ENCODE measurements around the gene SYCN. TPM values are rescaled to one million over a fixed set of nuclear protein-coding genes. Genes with fewer than 3 reads are reported as not detected.

The SYCN gene, protein sequence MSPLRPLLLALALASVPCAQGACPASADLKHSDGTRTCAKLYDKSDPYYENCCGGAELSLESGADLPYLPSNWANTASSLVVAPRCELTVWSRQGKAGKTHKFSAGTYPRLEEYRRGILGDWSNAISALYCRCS
- not detected in 2 replicates for total RNA-seq (2014; rRNA removed; shearing (Covaris generic); ENCODE audit: low replicate concordance)

DNA sequence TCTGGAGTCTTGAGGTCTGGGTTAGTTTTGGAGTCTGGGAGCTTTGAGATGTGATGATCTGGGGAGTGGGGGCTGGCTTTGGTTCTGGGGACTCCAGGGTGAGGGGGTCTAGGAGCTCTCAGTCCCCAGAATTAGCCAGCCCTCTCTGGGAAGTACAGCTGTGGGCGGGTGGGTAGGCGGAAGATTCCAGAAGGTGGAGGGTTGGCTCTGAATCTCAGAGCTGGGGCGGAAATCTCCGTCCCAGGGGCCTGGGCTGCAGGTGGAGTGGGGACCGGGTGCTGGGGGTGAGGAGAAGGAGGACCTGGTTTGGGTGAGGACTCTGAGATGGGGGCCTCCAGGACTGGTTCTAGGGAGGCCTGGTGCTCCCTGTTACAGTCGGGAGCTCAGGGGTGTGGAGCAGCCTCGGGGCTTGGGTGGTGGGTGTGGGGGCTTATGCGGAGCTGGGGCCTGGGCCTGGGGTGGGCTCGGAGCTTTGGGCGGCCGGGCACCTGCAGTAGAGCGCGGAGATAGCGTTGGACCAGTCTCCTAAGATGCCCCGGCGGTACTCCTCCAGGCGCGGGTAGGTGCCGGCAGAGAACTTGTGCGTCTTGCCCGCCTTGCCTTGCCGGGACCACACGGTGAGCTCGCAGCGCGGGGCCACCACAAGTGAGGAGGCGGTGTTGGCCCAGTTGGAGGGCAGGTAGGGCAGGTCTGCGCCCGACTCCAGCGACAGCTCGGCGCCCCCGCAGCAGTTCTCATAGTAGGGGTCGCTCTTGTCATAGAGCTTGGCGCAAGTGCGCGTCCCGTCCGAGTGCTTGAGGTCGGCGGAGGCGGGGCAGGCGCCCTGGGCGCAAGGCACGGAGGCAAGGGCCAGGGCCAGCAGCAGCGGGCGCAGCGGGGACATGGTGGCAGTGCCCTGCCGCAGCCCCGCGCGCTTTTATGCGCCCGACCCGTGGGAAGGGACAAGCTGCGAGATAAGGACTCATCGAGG lies at the start of gene SYCN:
SYCN (minus strand) TSS at position 892 of the 970 bp plus-strand sequence; CDS start at position 883, 9 bp downstream.
- no peaks in the 10 kb centered on the region for H3K9me3 ChIP-seq (ENCODE audit: low read length)
- no peaks in the 10 kb centered on the region for H4K20me1 ChIP-seq (ENCODE audit: insufficient read depth, low read depth, low read length)
- no peaks in the 10 kb centered on the region for H3K27me3 ChIP-seq (ENCODE audit: low read length)
- H3K9me2 ChIP-seq (replicated peaks; ENCODE audit: insufficient read depth, low read length), result no peaks in the 10 kb centered on the region
- no peak within 1 kb of the TSS for H3K27ac ChIP-seq (ENCODE audit: low read length)
- H3K9ac ChIP-seq (ENCODE audit: low read length), result no peak within 1 kb of the TSS
- H3K79me2 ChIP-seq (ENCODE audit: low read length), result no peaks in the 10 kb centered on the region
- no peak within 1 kb of the TSS for H3K4me2 ChIP-seq (ENCODE audit: low read depth, low read length, poor library complexity, severe bottlenecking)
- DNase-seq, result no peak
- no peak within 1 kb of the TSS for H3K4me3 ChIP-seq (ENCODE audit: low read length)
- no peaks in the 10 kb centered on the region for H3K4me1 ChIP-seq (ENCODE audit: low read length)
- no peaks in the 10 kb centered on the region for H3K36me3 ChIP-seq (ENCODE audit: insufficient read depth, low read length)
- H2AFZ ChIP-seq (ENCODE audit: low read length), result no peak within 1 kb of the TSS

GRCh38 chr19:39253374-39254149 lies 49.5 kb upstream of the SYCN start:
- H3K79me2 ChIP-seq (ENCODE audit: low read length), result no peaks in the 10 kb centered on the region
- no peaks in the 10 kb centered on the region for H3K9me2 ChIP-seq (replicated peaks; ENCODE audit: insufficient read depth, low read length)
- no peak overlapping the region for H3K27ac ChIP-seq (ENCODE audit: low read length)
- H3K4me1 ChIP-seq (ENCODE audit: low read length), result no peaks in the 10 kb centered on the region
- no peaks in the 10 kb centered on the region for H4K20me1 ChIP-seq (ENCODE audit: insufficient read depth, low read depth, low read length)
- H3K4me2 ChIP-seq (ENCODE audit: low read depth, low read length, poor library complexity, severe bottlenecking), result no peak overlapping the region
- no peaks in the 10 kb centered on the region for H3K36me3 ChIP-seq (ENCODE audit: insufficient read depth, low read length)
- no peaks in the 10 kb centered on the region for H3K27me3 ChIP-seq (ENCODE audit: low read length)
- H3K9ac ChIP-seq (ENCODE audit: low read length), result no peak overlapping the region
- H2AFZ ChIP-seq (ENCODE audit: low read length), result no peak overlapping the region
- H3K9me3 ChIP-seq (ENCODE audit: low read length), result no peaks in the 10 kb centered on the region
- no peak overlapping the region for H3K4me3 ChIP-seq (ENCODE audit: low read length)
- no peak for DNase-seq

DNA sequence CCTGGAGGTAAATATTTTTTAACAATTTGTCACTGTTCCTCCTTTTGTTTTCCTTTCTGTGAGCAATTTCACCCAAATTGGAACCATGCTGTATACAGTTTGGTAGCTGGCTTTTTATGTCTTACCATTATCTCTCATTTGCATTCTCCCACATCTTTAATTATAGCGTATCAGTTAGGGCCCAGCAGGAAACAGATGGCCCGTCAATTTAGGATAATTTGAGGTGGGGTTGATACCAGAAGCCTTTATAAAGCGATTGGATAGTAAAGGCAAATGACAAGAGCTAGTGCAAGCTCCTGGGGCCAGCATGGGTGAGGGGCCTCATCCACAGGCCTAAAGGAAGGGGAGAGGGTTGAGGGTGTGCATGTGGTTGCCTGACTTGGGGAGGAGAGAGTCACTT lies 48.4 kb upstream of the SYCN start:
- Histone ChIP-seq H3K4me3 (ENCODE audit: low read length) (no peak overlapping the region), H3K4me2 (ENCODE audit: low read depth, low read length, poor library complexity, severe bottlenecking) (no peak overlapping the region), H3K4me1 (ENCODE audit: low read length) (no peaks in the 10 kb centered on the region), H2AFZ (ENCODE audit: low read length) (no peak overlapping the region), H3K9me3 (ENCODE audit: low read length) (no peaks in the 10 kb centered on the region), H3K9me2 (replicated peaks; ENCODE audit: insufficient read depth, low read length) (no peaks in the 10 kb centered on the region), H4K20me1 (ENCODE audit: insufficient read depth, low read depth, low read length) (no peaks in the 10 kb centered on the region), H3K79me2 (ENCODE audit: low read length) (no peaks in the 10 kb centered on the region), H3K27me3 (ENCODE audit: low read length) (no peaks in the 10 kb centered on the region), H3K27ac (ENCODE audit: low read length) (no peak overlapping the region), H3K9ac (ENCODE audit: low read length) (no peak overlapping the region), H3K36me3 (ENCODE audit: insufficient read depth, low read length) (no peaks in the 10 kb centered on the region)
- DNase-seq, result no peak

DNA sequence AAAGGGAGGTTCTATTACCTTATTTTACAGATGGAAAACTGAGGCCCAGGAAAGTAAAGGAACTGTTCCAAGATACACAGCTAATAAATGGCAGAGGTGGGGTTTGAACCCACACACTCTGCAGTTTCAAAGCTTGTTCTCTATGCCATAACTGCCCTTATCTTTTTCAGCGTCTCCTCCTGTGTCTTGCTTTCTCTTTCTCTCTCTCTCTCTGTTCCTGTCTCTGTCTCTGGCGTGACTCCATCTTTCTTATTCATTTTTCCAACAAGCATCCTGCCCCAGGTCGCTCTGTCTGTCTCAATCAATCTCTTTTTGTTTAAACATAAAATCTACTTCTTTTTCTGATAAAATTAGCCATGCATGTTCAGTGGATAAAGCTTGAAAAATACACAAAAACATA lies 47.8 kb upstream of the SYCN start:
- Histone ChIP-seq H3K9me2 (replicated peaks; ENCODE audit: insufficient read depth, low read length) (no peaks in the 10 kb centered on the region), H3K27me3 (ENCODE audit: low read length) (no peaks in the 10 kb centered on the region), H3K9me3 (ENCODE audit: low read length) (no peaks in the 10 kb centered on the region), H3K36me3 (ENCODE audit: insufficient read depth, low read length) (no peaks in the 10 kb centered on the region), H3K4me2 (ENCODE audit: low read depth, low read length, poor library complexity, severe bottlenecking) (no peak overlapping the region), H3K4me3 (ENCODE audit: low read length) (no peak overlapping the region), H3K79me2 (ENCODE audit: low read length) (no peaks in the 10 kb centered on the region), H4K20me1 (ENCODE audit: insufficient read depth, low read depth, low read length) (no peaks in the 10 kb centered on the region), H3K27ac (ENCODE audit: low read length) (no peak overlapping the region), H2AFZ (ENCODE audit: low read length) (no peak overlapping the region), H3K4me1 (ENCODE audit: low read length) (no peaks in the 10 kb centered on the region), H3K9ac (ENCODE audit: low read length) (no peak overlapping the region)
- no peak for DNase-seq

DNA sequence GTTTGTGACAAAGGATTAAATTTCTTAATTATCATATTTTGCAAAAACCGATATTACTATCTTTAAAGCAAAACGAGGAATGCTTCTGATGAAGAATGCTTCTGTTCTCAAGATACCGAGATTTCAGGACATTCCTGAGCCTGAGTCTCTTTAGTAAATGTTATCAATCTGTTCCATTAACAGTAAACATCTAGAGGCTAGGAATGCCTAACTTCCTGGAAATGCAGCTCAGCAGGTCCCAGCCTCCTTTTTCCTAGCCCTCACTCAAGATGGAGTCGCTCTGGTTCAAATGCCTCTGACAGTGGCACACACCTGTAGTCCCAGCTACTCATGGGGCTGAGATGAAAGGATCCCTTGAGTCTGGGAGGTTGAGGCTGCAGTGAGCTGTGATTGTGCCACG lies 47.0 kb upstream of the SYCN start:
- no peak overlapping the region for H3K9ac ChIP-seq (ENCODE audit: low read length)
- DNase-seq, result no peak
- no peak overlapping the region for H3K4me2 ChIP-seq (ENCODE audit: low read depth, low read length, poor library complexity, severe bottlenecking)
- no peaks in the 10 kb centered on the region for H3K36me3 ChIP-seq (ENCODE audit: insufficient read depth, low read length)
- no peak overlapping the region for H2AFZ ChIP-seq (ENCODE audit: low read length)
- no peaks in the 10 kb centered on the region for H3K27me3 ChIP-seq (ENCODE audit: low read length)
- H3K9me2 ChIP-seq (replicated peaks; ENCODE audit: insufficient read depth, low read length), result no peaks in the 10 kb centered on the region
- no peak overlapping the region for H3K4me3 ChIP-seq (ENCODE audit: low read length)
- no peaks in the 10 kb centered on the region for H3K4me1 ChIP-seq (ENCODE audit: low read length)
- H4K20me1 ChIP-seq (ENCODE audit: insufficient read depth, low read depth, low read length), result no peaks in the 10 kb centered on the region
- no peaks in the 10 kb centered on the region for H3K9me3 ChIP-seq (ENCODE audit: low read length)
- H3K79me2 ChIP-seq (ENCODE audit: low read length), result no peaks in the 10 kb centered on the region
- H3K27ac ChIP-seq (ENCODE audit: low read length), result no peak overlapping the region

- no peak for DNase-seq
- H3K4me2 ChIP-seq (ENCODE audit: low read depth, low read length, poor library complexity, severe bottlenecking), result no peak within 1 kb of the TSS
- H4K20me1 ChIP-seq (ENCODE audit: insufficient read depth, low read depth, low read length), result no peaks in the 10 kb centered on the region
- no peak within 1 kb of the TSS for H2AFZ ChIP-seq (ENCODE audit: low read length)
- no peaks in the 10 kb centered on the region for H3K79me2 ChIP-seq (ENCODE audit: low read length)
- H3K27me3 ChIP-seq (ENCODE audit: low read length), result no peaks in the 10 kb centered on the region
- H3K9me2 ChIP-seq (replicated peaks; ENCODE audit: insufficient read depth, low read length), result no peaks in the 10 kb centered on the region
- H3K4me3 ChIP-seq (ENCODE audit: low read length), result no peak within 1 kb of the TSS
- no peak within 1 kb of the TSS for H3K9ac ChIP-seq (ENCODE audit: low read length)
- H3K36me3 ChIP-seq (ENCODE audit: insufficient read depth, low read length), result no peaks in the 10 kb centered on the region
- no peaks in the 10 kb centered on the region for H3K9me3 ChIP-seq (ENCODE audit: low read length)
- no peak within 1 kb of the TSS for H3K27ac ChIP-seq (ENCODE audit: low read length)
- no peaks in the 10 kb centered on the region for H3K4me1 ChIP-seq (ENCODE audit: low read length)
These were observed 44.7 kb upstream of the SYCN start, which contains the start of gene IFNL4 for GRCh38 chr19:39248806-39249205. Gene IFNL4, minus strand, starts transcription at chr19:39248856.

- H3K4me2 ChIP-seq (ENCODE audit: low read depth, low read length, poor library complexity, severe bottlenecking), result no peak overlapping the region
- no peak for DNase-seq
- H3K36me3 ChIP-seq (ENCODE audit: insufficient read depth, low read length), result no peaks in the 10 kb centered on the region
- no peaks in the 10 kb centered on the region for H3K27me3 ChIP-seq (ENCODE audit: low read length)
- no peak overlapping the region for H2AFZ ChIP-seq (ENCODE audit: low read length)
- no peak overlapping the region for H3K9ac ChIP-seq (ENCODE audit: low read length)
- H3K9me3 ChIP-seq (ENCODE audit: low read length), result no peaks in the 10 kb centered on the region
- H3K79me2 ChIP-seq (ENCODE audit: low read length), result no peaks in the 10 kb centered on the region
- H3K27ac ChIP-seq (ENCODE audit: low read length), result no peak overlapping the region
- no peaks in the 10 kb centered on the region for H4K20me1 ChIP-seq (ENCODE audit: insufficient read depth, low read depth, low read length)
- H3K4me3 ChIP-seq (ENCODE audit: low read length), result no peak overlapping the region
- H3K9me2 ChIP-seq (replicated peaks; ENCODE audit: insufficient read depth, low read length), result no peaks in the 10 kb centered on the region
- no peaks in the 10 kb centered on the region for H3K4me1 ChIP-seq (ENCODE audit: low read length)
These were observed 43.9 kb upstream of the SYCN start for GRCh38 chr19:39247701-39248664.
